Mucosa of rectum (tissue), 2 donors: Measurements from ENCODE around the gene CAMTA1.

Experiments
- H3K27ac ChIP-seq, 2 donors: one replicate each; pipeline ENCODE4 v1.7.0; 2013; ENCODE audit warnings: inconsistent platforms in 2 of 2, low read depth in 2 of 2, low read length in 2 of 2
- H3K27me3 ChIP-seq, 2 donors: one replicate each; pipeline ENCODE4 v1.7.0; 2013; ENCODE audit warnings: low read length in 2 of 2; ENCODE audit not compliant: control insufficient read depth in 2 of 2, insufficient read depth in 2 of 2
- H3K36me3 ChIP-seq, 2 donors: one replicate each; pipeline ENCODE4 v1.7.0; 2013; ENCODE audit warnings: low read length in 2 of 2; ENCODE audit not compliant: control insufficient read depth in 2 of 2, insufficient read depth in 2 of 2
- H3K4me1 ChIP-seq, 2 donors: one replicate each; pipeline ENCODE4 v1.7.0; 2013; ENCODE audit warnings: low read length in 2 of 2, mild to moderate bottlenecking in 1 of 2; ENCODE audit not compliant: control insufficient read depth in 2 of 2, insufficient read depth in 2 of 2
- H3K4me3 ChIP-seq, 2 donors: one replicate each; pipeline ENCODE4 v1.7.0; 2013; ENCODE audit warnings: low read length in 2 of 2
- H3K9ac ChIP-seq, 2 donors: one replicate each; pipeline ENCODE4 v1.7.0; 2013; ENCODE audit warnings: low read length in 2 of 2, low read depth in 1 of 2, mild to moderate bottlenecking in 1 of 2
- H3K9me3 ChIP-seq, 2 donors: one replicate each; pipeline ENCODE4 v1.7.0; 2013; ENCODE audit warnings: low read length in 2 of 2; ENCODE audit not compliant: control insufficient read depth in 2 of 2
- donor health status: healthy.
- donor health status: Normal muscosa, but diverticular disease.

The CAMTA1 gene

DNA sequence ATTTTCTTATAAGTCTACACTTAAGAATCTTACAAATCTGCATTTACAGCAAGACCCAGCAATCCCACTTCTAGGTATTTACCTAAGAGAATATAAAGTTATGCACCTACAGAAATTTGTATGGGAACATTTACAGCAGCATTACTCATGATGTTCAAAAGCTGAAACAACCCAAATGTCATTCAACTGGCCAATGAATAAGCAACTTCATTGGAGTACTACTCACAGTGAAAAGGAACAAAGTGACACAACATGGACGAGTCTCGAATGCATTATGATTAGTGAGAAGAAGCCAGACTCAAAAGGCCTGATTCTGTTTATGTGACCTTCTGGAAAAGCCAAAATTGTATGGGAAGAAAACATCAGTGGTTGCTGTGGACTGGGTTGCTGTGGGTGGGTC lies 116.9 kb downstream of the CAMTA1 start:
- no peaks in the 10 kb centered on the region for H3K9me3 ChIP-seq
- no peaks in the 10 kb centered on the region for H3K36me3 ChIP-seq
- peaks cover 4 to 12% of the 10 kb centered on the region in 2 donors for H3K4me1 ChIP-seq
- H3K27me3 ChIP-seq = no peaks in the 10 kb centered on the region
- H3K9ac ChIP-seq = no peak overlapping the region
- H3K4me3 ChIP-seq = no peak overlapping the region
- no peak overlapping the region for H3K27ac ChIP-seq

DNA sequence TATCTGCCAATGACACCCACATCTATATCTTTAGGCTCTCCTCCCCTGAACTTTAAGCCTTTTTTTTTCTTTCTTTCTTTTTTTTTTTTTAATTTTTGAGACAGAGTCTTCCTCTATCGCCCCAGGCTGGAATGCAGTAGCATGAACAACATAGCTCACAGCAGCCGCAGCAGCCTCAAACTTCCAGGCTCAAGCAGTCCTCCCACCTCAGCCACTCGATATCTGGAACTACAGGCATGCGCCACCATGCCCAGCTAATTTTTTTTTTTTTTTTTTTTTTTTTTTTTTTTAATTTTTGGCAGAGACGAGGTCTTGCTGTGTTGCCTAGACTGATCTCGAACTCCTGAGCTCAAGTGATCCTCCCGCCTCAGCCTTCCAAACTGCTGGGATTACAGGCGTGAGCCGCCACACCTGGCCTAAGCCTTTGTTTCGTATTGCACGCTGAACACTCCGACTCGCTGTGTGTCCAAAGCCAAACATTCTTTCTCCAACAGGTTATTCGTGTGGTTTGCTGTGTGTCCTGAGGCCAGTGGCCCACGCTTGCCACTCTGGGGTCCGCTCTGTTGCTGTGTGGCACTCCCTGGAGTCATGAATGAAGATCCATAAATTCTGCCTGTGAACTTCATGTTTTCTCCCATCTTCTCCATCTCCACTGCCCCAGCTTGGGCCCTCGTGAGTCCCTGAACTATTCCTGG lies 119.4 kb downstream of the CAMTA1 start:
- H3K27me3 ChIP-seq = no peaks in the 10 kb centered on the region
- no peak overlapping the region for H3K9ac ChIP-seq
- H3K4me1 ChIP-seq = peaks cover 4 to 6% of the 10 kb centered on the region in 2 donors
- H3K27ac ChIP-seq = no peak overlapping the region
- H3K9me3 ChIP-seq = no peaks in the 10 kb centered on the region
- no peaks in the 10 kb centered on the region for H3K36me3 ChIP-seq
- H3K4me3 ChIP-seq = no peak overlapping the region

DNA sequence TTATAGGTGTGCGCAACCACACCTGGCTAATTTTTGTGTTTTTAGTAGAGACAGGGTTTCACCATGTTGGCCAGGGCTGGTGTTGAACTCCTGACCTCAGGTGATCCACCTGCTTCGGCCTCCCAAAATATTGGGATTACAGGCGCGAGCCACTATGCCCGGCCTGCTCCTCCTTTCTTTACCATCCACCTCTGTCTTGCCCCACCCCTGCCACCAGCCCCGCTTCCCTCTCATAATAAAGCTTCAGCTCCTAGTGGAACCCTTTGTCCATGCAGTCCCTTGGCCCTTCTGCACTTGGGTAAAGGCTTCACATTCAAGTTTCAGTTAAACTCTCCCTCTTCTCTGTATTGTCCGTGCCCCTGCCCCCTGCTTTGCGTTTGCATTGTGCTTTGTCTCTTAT lies 120.1 kb downstream of the CAMTA1 start:
- no peak overlapping the region for H3K9ac ChIP-seq
- no peak overlapping the region for H3K4me3 ChIP-seq
- no peaks in the 10 kb centered on the region for H3K36me3 ChIP-seq
- H3K27ac ChIP-seq = no peak overlapping the region
- peaks cover 0 to under 1% of the 10 kb centered on the region in 2 donors for H3K4me1 ChIP-seq
- H3K27me3 ChIP-seq = no peaks in the 10 kb centered on the region
- no peaks in the 10 kb centered on the region for H3K9me3 ChIP-seq

DNA sequence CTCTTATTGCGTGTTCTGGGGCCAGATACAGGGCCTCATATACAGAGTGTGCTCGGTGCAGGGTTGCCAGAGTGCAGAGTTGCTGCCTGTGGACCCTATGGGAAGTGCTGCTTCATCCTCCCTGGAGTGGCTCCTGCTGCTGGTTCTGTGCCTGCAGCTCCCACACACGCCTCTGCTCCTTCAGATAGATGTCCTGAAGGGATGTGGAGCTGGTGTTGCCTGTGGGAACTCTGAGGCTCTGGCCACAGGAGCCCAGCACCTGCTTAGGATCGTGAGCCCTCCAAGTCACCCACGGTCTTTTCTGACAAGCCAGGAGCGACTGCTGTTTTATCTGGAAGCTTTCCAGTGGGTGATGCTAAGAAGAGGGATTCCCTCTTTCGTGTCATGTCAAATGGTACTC lies 120.5 kb downstream of the CAMTA1 start:
- Histone ChIP-seq H3K9ac (no peak overlapping the region), H3K4me1 (no peaks in the 10 kb centered on the region), H3K27me3 (no peaks in the 10 kb centered on the region), H3K4me3 (no peak overlapping the region), H3K36me3 (no peaks in the 10 kb centered on the region), H3K9me3 (no peaks in the 10 kb centered on the region), H3K27ac (no peak overlapping the region)

DNA sequence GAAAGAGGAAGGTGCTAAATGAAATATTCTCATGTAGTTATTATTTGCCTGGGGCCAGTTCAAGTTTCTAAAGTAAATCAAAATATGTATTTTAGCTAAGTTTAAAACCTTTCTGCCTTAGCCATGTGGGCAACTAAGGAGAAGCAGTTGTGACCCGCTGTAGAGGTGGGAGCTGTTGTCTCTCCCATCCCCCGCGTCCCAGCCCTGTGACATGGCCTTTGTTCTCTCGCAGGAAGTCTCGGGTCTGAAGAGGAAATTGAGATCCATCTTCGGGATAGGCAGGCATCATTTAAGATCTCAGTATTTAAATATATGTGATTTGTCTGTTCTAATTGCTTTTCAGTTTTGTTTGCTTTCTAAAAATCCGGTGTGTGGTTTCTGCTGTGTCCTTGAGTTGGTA lies 121.5 kb downstream of the CAMTA1 start:
- Histone ChIP-seq H3K9ac (no peak overlapping the region), H3K9me3 (no peaks in the 10 kb centered on the region), H3K27ac (no peak overlapping the region), H3K36me3 (no peaks in the 10 kb centered on the region), H3K27me3 (no peaks in the 10 kb centered on the region), H3K4me1 (no peaks in the 10 kb centered on the region), H3K4me3 (no peak overlapping the region)

DNA sequence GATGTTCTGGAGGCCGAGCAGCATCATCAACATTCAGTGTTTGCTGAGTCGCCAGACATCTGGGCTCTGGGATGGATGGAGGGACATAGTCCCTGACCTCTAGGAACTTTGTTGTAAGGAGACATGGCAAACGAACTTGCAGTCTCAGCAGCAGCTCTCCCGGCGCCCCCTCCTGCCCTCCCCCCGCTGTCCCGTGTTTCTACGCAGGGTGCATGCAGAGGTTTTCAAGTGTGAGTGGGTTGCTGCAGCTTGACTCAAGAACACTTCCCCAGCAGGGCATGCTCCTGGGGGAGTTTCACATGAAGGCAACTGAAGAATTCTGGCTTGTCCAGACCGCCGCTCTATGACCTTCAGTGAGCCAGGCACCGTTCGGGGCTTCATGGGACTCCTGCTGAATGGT lies 121.9 kb downstream of the CAMTA1 start:
- Histone ChIP-seq H3K4me3 (no peak overlapping the region), H3K27ac (no peak overlapping the region), H3K27me3 (no peaks in the 10 kb centered on the region), H3K9me3 (no peaks in the 10 kb centered on the region), H3K4me1 (no peaks in the 10 kb centered on the region), H3K9ac (no peak overlapping the region), H3K36me3 (no peaks in the 10 kb centered on the region)

DNA sequence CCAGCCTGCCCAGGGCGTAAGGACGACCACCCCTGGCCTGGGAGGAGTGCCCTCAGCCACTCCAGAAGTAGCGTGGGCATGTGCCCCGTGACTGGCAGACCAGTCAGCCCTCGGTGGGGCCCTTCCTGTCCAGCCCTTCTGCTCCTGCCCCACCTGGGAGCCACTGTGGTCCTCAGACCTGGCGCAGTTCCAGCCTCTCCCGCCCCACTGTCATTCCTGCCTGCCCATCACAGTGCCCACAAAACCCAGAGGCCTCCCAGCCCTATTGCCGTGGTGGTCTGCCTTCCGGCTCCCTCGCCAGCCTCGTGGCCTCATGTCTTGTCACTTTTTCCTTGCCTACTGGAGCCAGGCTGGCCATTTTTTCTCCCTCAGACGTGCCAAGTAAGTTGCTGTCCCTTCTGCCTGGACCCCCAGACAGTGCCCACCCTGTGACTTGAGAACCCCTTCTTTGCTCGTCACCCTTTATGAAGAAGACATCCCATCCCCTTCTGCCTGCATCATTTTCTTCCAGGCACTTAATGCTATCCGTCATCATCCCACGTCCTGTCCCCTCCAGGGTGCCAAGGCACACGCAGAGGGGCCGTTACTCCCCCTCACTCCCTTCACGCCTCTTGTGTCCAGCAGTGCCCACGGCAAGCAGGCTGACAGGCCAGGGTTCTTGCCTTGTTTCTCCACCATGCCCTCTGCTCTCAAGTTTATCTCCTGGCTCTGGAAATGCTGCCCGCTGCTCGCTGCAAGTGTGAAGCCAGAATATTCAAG lies 122.6 kb downstream of the CAMTA1 start:
- Histone ChIP-seq H3K36me3 (no peaks in the 10 kb centered on the region), H3K9ac (no peak overlapping the region), H3K27me3 (no peaks in the 10 kb centered on the region), H3K9me3 (no peaks in the 10 kb centered on the region), H3K4me3 (no peak overlapping the region), H3K4me1 (no peaks in the 10 kb centered on the region), H3K27ac (no peak overlapping the region)

DNA sequence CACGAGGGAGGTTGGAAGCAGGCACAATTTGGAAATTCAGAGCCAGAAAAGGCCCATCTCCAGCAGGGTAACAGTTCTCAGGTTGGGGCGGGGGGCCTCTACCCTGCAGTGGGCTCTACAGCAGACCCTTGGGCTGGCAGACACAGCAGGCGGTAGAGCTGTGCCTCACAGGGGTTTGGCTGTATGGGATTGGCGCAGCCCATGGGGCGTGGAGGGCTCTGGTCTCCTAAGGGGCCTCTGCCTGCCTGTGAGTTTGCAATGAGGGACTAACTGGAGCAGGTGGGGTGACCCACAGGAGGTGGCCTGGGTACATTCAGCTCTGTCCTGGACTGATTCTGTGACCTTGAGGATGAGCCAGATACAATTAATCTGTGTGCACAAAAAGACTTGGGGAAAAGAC lies 124.1 kb downstream of the CAMTA1 start:
- no peak overlapping the region for H3K27ac ChIP-seq
- no peak overlapping the region for H3K9ac ChIP-seq
- H3K27me3 ChIP-seq = peaks cover 0 to under 1% of the 10 kb centered on the region in 2 donors
- H3K4me3 ChIP-seq = no peak overlapping the region
- H3K4me1 ChIP-seq = no peaks in the 10 kb centered on the region
- no peaks in the 10 kb centered on the region for H3K9me3 ChIP-seq
- H3K36me3 ChIP-seq = no peaks in the 10 kb centered on the region

DNA sequence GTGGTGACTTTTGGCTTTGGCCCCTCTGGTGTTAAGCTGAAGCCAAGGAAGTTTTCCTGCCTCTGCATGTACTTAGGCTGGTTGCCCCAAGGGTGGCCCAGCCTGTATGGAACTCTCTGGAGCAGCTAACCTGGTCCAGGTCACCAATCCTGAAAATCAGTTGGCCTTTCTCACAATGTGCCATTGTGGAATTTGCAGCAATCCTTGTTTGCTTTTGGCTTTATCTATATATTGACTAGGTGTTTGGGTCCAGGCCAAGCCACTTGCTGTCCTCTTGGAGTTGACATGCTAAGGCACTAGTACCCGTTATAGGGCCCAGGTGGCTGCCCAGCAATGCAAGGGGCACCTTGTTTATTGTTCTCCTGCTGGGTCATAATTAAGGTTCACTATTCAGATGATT lies 124.6 kb downstream of the CAMTA1 start:
- H3K27ac ChIP-seq = no peak overlapping the region
- H3K4me3 ChIP-seq = no peak overlapping the region
- H3K4me1 ChIP-seq = no peaks in the 10 kb centered on the region
- H3K27me3 ChIP-seq = peaks cover 0 to 2% of the 10 kb centered on the region in 2 donors
- H3K36me3 ChIP-seq = no peaks in the 10 kb centered on the region
- H3K9me3 ChIP-seq = no peaks in the 10 kb centered on the region
- no peak overlapping the region for H3K9ac ChIP-seq

DNA sequence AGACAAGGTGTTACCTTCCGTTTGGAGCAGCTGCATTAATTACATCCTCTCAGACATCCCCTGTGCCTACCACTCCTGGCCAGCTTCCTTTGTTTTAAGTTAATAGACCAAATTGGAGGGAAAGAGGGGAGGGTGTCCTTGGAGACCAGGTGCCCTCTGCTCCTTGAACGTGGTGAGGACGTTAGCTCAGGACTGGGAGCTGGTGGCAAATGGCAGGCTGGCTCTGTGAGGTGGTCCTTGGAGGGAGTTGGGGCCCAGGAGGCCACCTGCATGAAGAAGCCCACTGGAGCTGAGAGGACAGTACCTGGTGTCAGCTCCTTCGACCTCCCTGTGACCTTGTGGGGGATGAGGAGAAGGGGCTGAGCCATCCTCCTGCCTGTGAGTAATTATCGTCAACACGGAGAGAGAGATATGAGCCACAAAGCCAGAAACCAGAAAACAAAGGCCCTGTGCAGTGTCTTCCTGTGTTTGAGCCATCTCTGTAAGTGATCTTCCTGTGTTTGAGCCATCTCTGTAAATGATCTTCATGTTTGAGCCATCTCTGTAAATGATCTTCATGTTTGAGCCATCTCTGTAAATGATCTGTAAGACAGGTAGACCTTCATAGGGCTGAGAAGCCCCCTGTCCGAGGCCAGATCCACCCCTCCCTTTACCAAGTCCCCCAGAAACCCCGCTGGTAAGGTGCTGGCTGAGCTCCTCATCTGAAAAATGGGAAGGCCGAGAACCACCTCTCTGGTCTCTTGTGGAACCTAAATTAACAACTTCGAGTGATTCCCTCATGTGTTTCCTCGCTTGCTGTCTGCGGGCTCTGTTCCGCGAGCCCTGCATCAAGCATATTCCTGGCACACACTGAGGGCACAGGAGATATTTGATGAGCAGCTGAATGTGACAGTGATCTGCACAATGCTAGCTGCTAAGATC lies 126.0 kb downstream of the CAMTA1 start:
- Histone ChIP-seq H3K36me3 (no peaks in the 10 kb centered on the region), H3K4me3 (no peak overlapping the region), H3K27me3 (peaks cover 0 to 2% of the 10 kb centered on the region in 2 donors), H3K4me1 (no peaks in the 10 kb centered on the region), H3K9ac (no peak overlapping the region), H3K27ac (no peak overlapping the region), H3K9me3 (no peaks in the 10 kb centered on the region)
